Renal pelvis (tissue), 4 donors: ENCODE results near the gene CMIP. TPM values are rescaled to one million over a fixed set of nuclear protein-coding genes. Genes with fewer than 3 reads are reported as not detected.

ENCODE experiments used
- DNase-seq: peaks from one replicate; pipeline ENCODE4 v3.0.0-alpha.2; 2013
- polyA plus RNA-seq, 3 donors: library from polyadenylated mRNA; unstranded; fragments of 120-200 nt; gene quantifications; one replicate each; pipeline ENCODE4 v1.2.1, GENCODE V29; 2013; ENCODE audit not compliant: insufficient read length in 3 of 3

CMIP gene
- polyA plus RNA-seq, 3 donors, result 43.5 to 56.5 (median 51.5) TPM

GRCh38 chr16:81473969-81474959 lies 29.7 kb downstream of the CMIP start:
- DNase-seq, result no peak

DNA sequence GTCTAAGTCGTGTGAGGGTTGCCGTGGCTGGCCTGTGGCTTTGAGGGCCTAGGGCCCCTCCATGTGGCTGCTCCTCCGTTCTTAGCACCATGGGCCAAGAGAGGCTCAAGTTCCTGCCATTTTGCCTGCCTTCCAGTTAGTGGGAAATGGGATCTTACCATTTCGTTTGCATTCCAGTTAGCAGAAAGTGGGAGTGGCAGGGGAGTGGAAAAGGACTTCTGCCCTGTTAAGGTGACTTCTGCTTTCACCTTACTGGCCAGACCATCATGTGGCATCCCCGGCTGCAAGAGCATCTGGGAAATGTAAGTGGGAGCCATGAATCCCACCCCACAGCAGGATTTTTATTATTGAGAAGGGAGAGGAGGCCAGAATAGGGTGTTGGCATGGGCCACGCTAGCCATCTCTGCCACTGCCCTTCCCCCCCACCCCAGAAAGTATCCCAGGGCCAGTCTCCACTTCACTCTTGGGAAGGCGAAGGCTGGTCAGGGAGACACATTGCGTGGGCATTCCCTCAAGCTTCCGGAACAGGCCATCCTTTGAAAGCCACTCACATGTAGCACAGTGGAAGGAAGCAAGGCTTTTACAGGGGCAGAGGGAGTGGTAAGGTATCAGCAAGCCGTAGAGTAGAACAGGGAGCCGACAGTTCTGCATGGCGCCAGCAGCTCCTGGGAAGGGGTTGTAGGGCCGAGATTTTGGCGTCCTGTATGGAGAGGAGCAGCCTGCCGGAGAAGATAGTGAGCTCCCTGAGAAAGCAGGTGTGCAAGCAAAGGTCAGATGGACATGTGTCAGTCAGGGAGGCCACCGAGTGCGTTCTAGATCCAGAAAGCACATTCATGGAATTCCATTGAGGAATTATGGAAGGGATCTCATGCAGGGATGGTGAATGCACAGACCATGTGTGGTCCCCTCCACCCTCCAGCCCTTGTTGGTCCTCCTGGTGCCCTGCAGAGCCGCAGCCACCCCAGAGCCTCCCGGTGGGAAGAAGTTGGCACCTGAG lies 33.4 kb downstream of the CMIP start:
- no peak for DNase-seq

GRCh38 chr16:81478876-81479511 lies 34.4 kb downstream of the CMIP start:
- no peak for DNase-seq

DNA sequence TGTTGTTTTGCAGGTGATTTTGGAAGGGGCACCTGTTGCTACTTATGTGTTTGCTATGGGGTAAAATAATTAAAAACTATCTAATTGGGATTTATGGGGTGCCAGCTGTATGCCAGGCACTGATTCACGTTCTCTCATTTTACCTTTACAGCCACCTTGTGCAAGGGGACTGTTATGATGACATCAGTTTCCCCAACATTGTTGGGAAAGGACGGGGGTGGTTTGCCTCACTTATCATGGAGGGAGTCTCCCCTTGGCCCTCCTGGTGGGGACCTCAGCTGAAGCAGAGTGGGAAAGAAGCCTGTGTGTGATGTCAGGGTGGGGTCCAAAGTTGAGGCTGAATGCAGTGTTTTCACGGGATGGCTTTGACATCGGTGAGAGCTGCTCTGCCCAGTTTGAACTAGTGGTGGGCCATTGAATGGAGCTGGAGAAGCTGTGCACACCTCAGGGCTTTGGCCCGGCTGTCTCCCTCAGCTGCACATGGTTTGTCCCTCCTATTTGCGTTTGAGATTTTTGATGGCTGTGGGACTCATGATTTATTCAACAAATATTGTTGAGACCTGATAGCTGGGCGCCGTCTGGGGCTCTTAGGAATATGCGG lies 36.1 kb downstream of the CMIP start:
- no peak for DNase-seq

- DNase-seq, result no peak
Observed at GRCh38 chr16:81481207-81481821, 36.7 kb downstream of the CMIP start.

GRCh38 chr16:81482329-81483063 lies 37.9 kb downstream of the CMIP start:
- no peak for DNase-seq

DNA sequence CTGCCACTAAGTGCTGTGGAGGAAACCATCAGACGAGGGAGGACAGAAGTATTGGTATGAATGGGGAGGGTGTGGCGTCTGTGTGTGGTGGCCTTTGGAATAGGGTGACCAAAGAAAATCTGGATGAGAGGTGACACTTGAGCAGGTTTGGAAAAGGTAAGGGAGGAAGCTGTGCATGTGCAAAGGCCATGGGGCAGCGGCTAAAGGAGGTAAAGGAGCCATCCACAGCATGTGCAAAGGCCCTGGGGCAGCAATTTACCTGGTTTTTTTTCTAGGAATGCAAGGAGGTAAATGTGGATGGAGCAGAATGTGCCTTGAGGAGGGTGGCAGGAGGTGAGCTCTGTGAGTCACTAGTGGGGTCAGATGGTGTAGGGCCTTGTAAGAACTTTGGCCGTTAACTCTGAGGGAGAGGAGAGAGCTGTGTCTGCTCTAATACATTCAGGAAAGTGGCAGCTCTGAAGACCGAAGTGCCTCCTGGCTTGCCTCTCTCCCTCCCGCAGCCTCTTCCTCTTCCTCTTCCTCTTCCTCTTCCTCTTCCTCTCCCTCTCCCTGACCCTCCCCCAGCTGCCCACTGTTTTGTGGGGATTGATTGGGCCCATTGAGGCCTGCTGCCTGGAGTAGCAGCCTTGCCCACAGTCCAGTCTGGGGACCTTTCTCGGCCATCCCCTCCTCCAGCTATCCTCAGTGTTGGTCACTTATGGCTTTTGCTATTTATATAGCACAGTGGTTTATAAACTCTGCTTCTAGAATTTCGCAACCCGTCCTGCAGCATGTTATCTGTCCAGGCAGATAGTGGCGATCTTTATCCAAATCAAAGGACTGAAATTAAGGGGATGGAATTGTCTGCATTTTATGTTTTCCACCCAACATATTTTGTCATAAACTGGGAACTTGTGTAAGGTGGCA lies 38.7 kb downstream of the CMIP start:
- no peak for DNase-seq

GRCh38 chr16:81483970-81484595 lies 39.5 kb downstream of the CMIP start:
- DNase-seq, result no peak

DNA sequence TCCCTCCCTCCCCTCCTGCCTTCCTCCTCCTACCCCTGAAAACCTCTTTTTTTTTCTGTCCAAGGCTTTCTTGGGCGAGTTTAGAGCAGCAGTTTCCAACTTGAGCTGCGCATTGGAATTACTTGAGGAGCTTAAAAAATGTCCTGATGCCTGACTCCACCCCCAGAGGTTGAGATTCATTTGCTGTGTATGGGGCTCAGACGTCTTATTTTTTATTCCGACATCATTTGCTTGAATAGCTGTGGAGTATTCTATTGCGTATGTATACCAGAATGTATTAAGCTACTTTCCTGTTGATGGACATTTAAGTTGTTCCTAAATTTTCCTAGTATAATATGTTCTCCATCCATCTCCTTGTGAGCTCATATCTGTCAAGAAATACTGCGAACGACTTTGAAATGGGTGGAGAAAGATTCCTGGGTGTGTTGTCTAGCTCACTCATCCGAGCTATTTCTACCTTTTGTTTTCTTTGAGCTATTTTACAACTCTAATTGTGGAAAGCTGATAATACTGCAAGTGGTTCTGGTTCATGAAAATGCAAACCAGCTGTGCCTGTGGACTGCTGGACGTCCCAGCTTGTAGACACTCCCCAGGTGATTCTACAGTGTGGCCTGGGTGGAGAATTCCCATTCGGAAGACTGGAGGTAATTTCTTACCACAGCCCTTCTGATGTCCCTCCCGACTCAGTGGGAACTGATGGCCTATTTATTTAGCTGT lies 40.5 kb downstream of the CMIP start:
- no peak for DNase-seq

DNA sequence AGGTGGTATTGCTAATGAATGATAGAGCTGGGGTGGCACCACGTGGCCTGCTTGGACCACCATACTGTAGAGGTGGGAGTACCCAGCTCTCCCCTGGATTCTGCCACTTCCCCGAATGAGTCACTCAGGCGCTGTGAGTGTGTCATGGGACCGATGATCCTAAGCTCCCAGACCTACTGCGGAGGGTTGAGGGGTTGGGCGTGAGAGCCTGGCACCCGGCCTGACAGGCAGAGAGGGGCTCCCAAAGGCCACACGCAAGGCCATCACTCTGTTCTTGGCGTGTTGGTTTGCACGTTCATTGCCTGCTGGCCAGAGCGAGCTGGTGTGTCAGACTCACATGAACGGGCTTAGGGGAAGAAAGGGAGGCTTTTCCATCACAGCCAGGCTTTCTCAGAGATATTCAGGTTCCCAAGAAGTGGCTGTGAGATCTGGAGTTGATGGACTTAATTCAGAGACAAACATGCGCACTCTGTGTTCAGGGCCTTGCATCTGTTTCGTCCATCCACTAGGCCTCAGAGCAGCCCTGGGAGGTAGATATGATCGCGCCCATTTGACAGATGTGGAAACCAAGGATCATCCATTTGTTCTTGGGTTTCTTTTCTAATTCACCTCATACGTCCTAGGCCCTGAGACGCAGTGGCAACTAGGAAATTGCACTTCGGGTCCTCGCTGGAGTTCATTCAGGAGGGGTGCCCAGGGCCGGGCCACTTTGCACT lies 41.4 kb downstream of the CMIP start:
- no peak for DNase-seq

GRCh38 chr16:81486540-81487061 lies 42.0 kb downstream of the CMIP start:
- DNase-seq, result peak; percentile 72

DNA sequence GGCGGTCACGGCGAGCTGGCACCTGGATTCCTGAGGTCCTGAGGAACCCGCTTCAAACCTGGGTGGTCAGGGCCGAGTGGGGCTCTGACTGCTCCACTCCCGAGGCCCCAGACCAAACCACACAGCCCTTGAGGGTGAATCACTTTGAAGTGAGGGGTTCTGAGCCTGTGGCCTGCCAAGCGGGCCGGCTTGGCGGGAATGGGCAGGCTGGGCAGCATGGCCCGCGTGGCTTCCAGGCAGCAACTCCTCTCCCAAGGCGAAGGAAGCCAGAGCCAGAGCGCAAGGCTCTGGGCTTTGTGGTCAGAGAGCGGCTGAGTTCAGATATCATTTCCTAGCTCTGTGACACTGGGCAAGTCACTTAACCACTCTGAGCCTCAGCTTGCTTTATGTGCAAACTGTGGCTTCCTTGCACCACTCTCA lies 42.7 kb downstream of the CMIP start:
- no peak for DNase-seq

- DNase-seq, result no peak
Observed at GRCh38 chr16:81488687-81489411, 44.2 kb downstream of the CMIP start.

DNA sequence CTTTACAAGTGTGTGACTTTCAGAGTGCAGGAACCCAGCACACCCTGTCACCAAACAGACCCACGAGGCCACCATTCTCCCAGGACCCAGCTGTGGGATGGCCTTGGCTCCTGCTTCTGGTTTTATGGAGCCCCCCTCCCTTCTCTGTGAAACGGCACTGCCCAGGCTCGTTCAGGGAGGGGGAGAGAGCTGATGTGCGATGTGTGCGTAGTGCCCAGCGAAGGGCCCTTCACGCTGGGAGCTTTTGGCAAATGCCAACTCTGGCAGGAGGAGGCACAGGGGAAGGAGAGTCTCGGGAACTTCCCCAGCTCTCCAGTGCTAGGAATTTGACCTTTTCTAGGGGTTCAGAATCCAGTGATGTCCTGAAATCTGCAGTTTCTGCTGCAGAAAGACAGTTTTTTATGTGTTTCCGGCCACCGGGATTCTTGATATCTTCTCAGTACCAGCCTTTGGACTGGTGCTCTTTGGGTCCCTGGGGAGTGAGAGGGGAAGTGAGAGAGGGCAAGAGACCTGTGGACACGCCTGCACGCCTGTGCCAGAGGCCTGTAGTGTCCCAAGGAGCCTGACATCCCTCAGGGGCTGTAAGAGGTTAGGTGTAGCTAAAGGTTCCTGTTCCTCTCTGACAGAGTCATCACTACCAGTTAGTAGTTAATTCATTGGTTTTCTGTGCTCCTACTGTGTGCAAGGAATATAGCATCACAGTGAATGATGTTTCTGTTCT lies 45.1 kb downstream of the CMIP start:
- DNase-seq, result no peak

DNA sequence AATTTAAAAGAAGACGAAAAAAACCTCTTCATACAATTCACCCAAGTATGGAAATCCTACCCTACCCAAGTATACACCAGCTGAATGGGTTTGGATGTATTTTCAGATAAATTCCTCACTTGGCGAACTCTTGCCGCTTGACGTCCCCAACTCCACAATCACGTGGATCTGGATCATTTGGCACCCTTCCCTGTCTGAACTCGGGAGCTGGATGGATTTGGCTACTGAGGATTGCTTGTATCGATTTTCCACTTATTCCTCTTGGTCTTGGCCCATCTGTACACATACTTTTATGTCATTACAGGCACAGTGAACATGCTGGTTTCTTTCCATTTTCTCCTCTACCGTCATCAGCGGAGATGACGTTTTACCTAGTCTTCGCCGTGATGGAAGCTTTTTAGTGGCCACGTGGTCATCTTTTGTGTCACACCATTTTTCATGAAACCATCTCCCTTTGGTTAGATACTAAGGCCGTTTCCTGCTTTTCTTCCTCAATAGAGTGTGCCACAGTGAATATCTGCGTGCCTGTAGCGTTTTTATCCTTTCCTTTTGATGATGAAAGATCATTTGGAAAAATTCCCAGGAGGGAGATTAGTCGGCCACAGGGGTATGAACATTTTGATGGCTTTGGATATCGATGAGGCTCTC lies 47.1 kb downstream of the CMIP start:
- no peak for DNase-seq
